Iris pigment epithelial cell (primary cell): ENCODE data around the gene TMEM45A.
"Not testable (repeated sequence)": the region's sequence is repeated elsewhere in the genome, so short reads cannot be mapped to it uniquely, and the experiment has no call there.

Source experiments
- DNase-seq: peaks from one replicate; pipeline ENCODE4 v3.0.0-alpha.2; 2011; ENCODE audit warnings: low read depth

TMEM45A gene

GRCh38 chr3:100486808-100487207, 5.6 kb upstream of the TMEM45A start:
- DNase-seq, result peak; percentile 7

GRCh38 chr3:100489118-100489517, 3.3 kb upstream of the TMEM45A start:
- no peak for DNase-seq

- DNase-seq, result peak; percentile 82
Measured at GRCh38 chr3:100496711-100497261, 4.4 kb downstream of the TMEM45A start.

GRCh38 chr3:100499651-100500050, 7.2 kb downstream of the TMEM45A start:
- DNase-seq, result no peak

- DNase-seq, result peak; percentile 15
Measured at GRCh38 chr3:100500320-100500880, 8.0 kb downstream of the TMEM45A start.

GRCh38 chr3:100503448-100503847, 11.0 kb downstream of the TMEM45A start:
- no peak for DNase-seq

GRCh38 chr3:100506355-100506754, 13.9 kb downstream of the TMEM45A start:
- peak; percentile 70 for DNase-seq

GRCh38 chr3:100509818-100510217, 17.4 kb downstream of the TMEM45A start:
- DNase-seq, result not testable (repeated sequence)

- DNase-seq, result peak; percentile 87
Measured at GRCh38 chr3:100516232-100516631, 23.8 kb downstream of the TMEM45A start.

GRCh38 chr3:100516838-100517237, 24.4 kb downstream of the TMEM45A start:
- DNase-seq, result peak; percentile 63

GRCh38 chr3:100517276-100517675, 24.9 kb downstream of the TMEM45A start:
- no peak for DNase-seq

GRCh38 chr3:100518244-100518643, 25.8 kb downstream of the TMEM45A start:
- no peak for DNase-seq

- DNase-seq, result peak; percentile 59
Measured at GRCh38 chr3:100518983-100519382, 26.6 kb downstream of the TMEM45A start.

GRCh38 chr3:100521439-100521845, 29.0 kb downstream of the TMEM45A start:
- no peak for DNase-seq

GRCh38 chr3:100522125-100522524, 29.7 kb downstream of the TMEM45A start:
- no peak for DNase-seq

- no peak for DNase-seq
Measured at GRCh38 chr3:100523050-100523760, 30.8 kb downstream of the TMEM45A start.

GRCh38 chr3:100525753-100526612, 33.6 kb downstream of the TMEM45A start:
- peak; percentile 74 for DNase-seq

GRCh38 chr3:100526613-100527346, 34.4 kb downstream of the TMEM45A start:
- no peak for DNase-seq

- no peak for DNase-seq
Measured at GRCh38 chr3:100527347-100527735, 34.9 kb downstream of the TMEM45A start.

- no peak for DNase-seq
Measured at GRCh38 chr3:100531093-100531492, 38.7 kb downstream of the TMEM45A start.

- DNase-seq, result no peak
Measured at GRCh38 chr3:100532411-100532810, 40.0 kb downstream of the TMEM45A start.

GRCh38 chr3:100533176-100533575, 40.8 kb downstream of the TMEM45A start:
- no peak for DNase-seq
